ENCODE results near the gene NELFA.

Gene NELFA

GRCh38 chr4:1971456-1972200 is 37.1 kb downstream of the NELFA start:
- H4K20me1 ChIP-seq (ENCODE audit: insufficient read depth, low read length): no peaks in the 10 kb centered on the region; the same call in 1 of the 2 replicates
- no peak overlapping the region for H3K9ac ChIP-seq (ENCODE audit: low read length)
- no peaks in the 10 kb centered on the region for H3K9me3 ChIP-seq (ENCODE audit: insufficient read depth, low read length)
- H3K4me2 ChIP-seq (ENCODE audit: low read length): no peak overlapping the region
- H3K36me3 ChIP-seq (replicated peaks; ENCODE audit: low read depth, low read length): peaks cover 69% of the 10 kb centered on the region
- H3K27me3 ChIP-seq (ENCODE audit: low read depth, low read length): no peaks in the 10 kb centered on the region
- H3K4me3 ChIP-seq (ENCODE audit: low read length): no peak overlapping the region
- no peak for TF ChIP-seq EZH2phosphoT487 (IDR thresholded peaks at IDR 0.05; ENCODE audit: low read depth)
- H3K4me1 ChIP-seq (ENCODE audit: low read length): no peaks in the 10 kb centered on the region
- no peak overlapping the region for H3K27ac ChIP-seq (ENCODE audit: low read length)
- peaks cover 6% of the 10 kb centered on the region; the same call in 1 of the 2 replicates for H3K79me2 ChIP-seq (ENCODE audit: low read length)
- H2AFZ ChIP-seq (ENCODE audit: low read depth, low read length): no peak overlapping the region

- no peaks in the 10 kb centered on the region; the same call in 1 of the 2 replicates for H4K20me1 ChIP-seq (ENCODE audit: insufficient read depth, low read length)
- H3K4me1 ChIP-seq (ENCODE audit: low read length): no peaks in the 10 kb centered on the region
- H3K27me3 ChIP-seq (ENCODE audit: low read depth, low read length): no peaks in the 10 kb centered on the region
- TF ChIP-seq EZH2phosphoT487 (IDR thresholded peaks at IDR 0.05; ENCODE audit: low read depth): no peak
- no peak for TF ChIP-seq CTCF (IDR thresholded peaks at IDR 0.05; ENCODE audit: low read depth, low read length)
- H3K4me3 ChIP-seq (ENCODE audit: low read length): no peak overlapping the region
- H3K4me2 ChIP-seq (ENCODE audit: low read length): no peak overlapping the region
- H3K9ac ChIP-seq (ENCODE audit: low read length): no peak overlapping the region
- H3K36me3 ChIP-seq (replicated peaks; ENCODE audit: low read depth, low read length): peaks cover 63% of the 10 kb centered on the region
- no peak overlapping the region for H2AFZ ChIP-seq (ENCODE audit: low read depth, low read length)
- H3K79me2 ChIP-seq (ENCODE audit: low read length): peaks cover 8% of the 10 kb centered on the region; the same call in 1 of the 2 replicates
- no peaks in the 10 kb centered on the region for H3K9me3 ChIP-seq (ENCODE audit: insufficient read depth, low read length)
- H3K27ac ChIP-seq (ENCODE audit: low read length): no peak overlapping the region
Observed at GRCh38 chr4:1970926-1971325, 37.8 kb downstream of the NELFA start.

- Histone ChIP-seq H3K36me3 (replicated peaks; ENCODE audit: low read depth, low read length) (peaks cover 62% of the 10 kb centered on the region), H3K4me3 (ENCODE audit: low read length) (no peak overlapping the region), H3K9me3 (ENCODE audit: insufficient read depth, low read length) (no peaks in the 10 kb centered on the region), H3K9ac (ENCODE audit: low read length) (no peak overlapping the region), H3K4me2 (ENCODE audit: low read length) (no peak overlapping the region), H3K4me1 (ENCODE audit: low read length) (no peaks in the 10 kb centered on the region), H3K27ac (ENCODE audit: low read length) (no peak overlapping the region), H3K27me3 (ENCODE audit: low read depth, low read length) (no peaks in the 10 kb centered on the region), H3K79me2 (ENCODE audit: low read length) (peaks cover 8% of the 10 kb centered on the region; the same call in 1 of the 2 replicates), H4K20me1 (ENCODE audit: insufficient read depth, low read length) (no peaks in the 10 kb centered on the region; the same call in 1 of the 2 replicates), H2AFZ (ENCODE audit: low read depth, low read length) (no peak overlapping the region)
- TF ChIP-seq CTCF (IDR thresholded peaks at IDR 0.05; ENCODE audit: low read depth, low read length): no peak
- TF ChIP-seq EZH2phosphoT487 (IDR thresholded peaks at IDR 0.05; ENCODE audit: low read depth): no peak
Observed at GRCh38 chr4:1969928-1970723, 38.6 kb downstream of the NELFA start.

- H3K9ac ChIP-seq (ENCODE audit: low read length): no peak overlapping the region
- no peaks in the 10 kb centered on the region for H3K9me3 ChIP-seq (ENCODE audit: insufficient read depth, low read length)
- H3K27me3 ChIP-seq (ENCODE audit: low read depth, low read length): no peaks in the 10 kb centered on the region
- H3K4me1 ChIP-seq (ENCODE audit: low read length): no peaks in the 10 kb centered on the region
- H3K4me2 ChIP-seq (ENCODE audit: low read length): no peak overlapping the region
- TF ChIP-seq CTCF (IDR thresholded peaks at IDR 0.05; ENCODE audit: low read depth, low read length): no peak
- H3K36me3 ChIP-seq (replicated peaks; ENCODE audit: low read depth, low read length): peaks cover 66% of the 10 kb centered on the region
- no peak overlapping the region for H2AFZ ChIP-seq (ENCODE audit: low read depth, low read length)
- no peaks in the 10 kb centered on the region; the same call in 1 of the 2 replicates for H4K20me1 ChIP-seq (ENCODE audit: insufficient read depth, low read length)
- no peak overlapping the region for H3K27ac ChIP-seq (ENCODE audit: low read length)
- H3K79me2 ChIP-seq (ENCODE audit: low read length): peaks cover 14% of the 10 kb centered on the region
- H3K4me3 ChIP-seq (ENCODE audit: low read length): no peak overlapping the region
Observed at GRCh38 chr4:1968686-1969295, 40.0 kb downstream of the NELFA start.

Data from OCI-LY3 (cell line).